VCaP (cell line): ENCODE measurements around the gene SOX9.
"Not testable (repeated sequence)": the region's sequence is repeated elsewhere in the genome, so short reads cannot be mapped to it uniquely, and the experiment has no call there.

ENCODE experiments used
- H3K27ac ChIP-seq: fragments of 450-650 bp; 2 replicates; pipeline ENCODE4 v1.5.1; 2017
- CTCF ChIP-seq: fragments of 450-650 bp; conservative IDR thresholded peaks from 2 replicates; pipeline ENCODE4 v1.5.1; 2017; ENCODE audit warnings: mild to moderate bottlenecking, moderate library complexity

Gene SOX9

GRCh38 chr17:72110942-72111318 is 9.9 kb upstream of the SOX9 start:
- TF ChIP-seq CTCF, result no peak
- no peak overlapping the region for H3K27ac ChIP-seq

GRCh38 chr17:72111336-72111923 is 9.4 kb upstream of the SOX9 start:
- TF ChIP-seq CTCF, result no peak

GRCh38 chr17:72111926-72112325 is 8.9 kb upstream of the SOX9 start:
- H3K27ac ChIP-seq, result not testable (repeated sequence)

More at GRCh38 chr17:72111336-72111923, 9.4 kb upstream of the SOX9 start:
- H3K27ac ChIP-seq, result no peak overlapping the region

GRCh38 chr17:72113751-72114150 is 7.1 kb upstream of the SOX9 start:
- no peak overlapping the region for H3K27ac ChIP-seq
- no peak for TF ChIP-seq CTCF

GRCh38 chr17:72115781-72116525 is 4.9 kb upstream of the SOX9 start:
- no peak overlapping the region for H3K27ac ChIP-seq
- no peak for TF ChIP-seq CTCF

GRCh38 chr17:72116661-72117521 is 3.9 kb upstream of the SOX9 start:
- H3K27ac ChIP-seq, result no peak overlapping the region
- TF ChIP-seq CTCF, result no peak

- no peak for TF ChIP-seq CTCF
- no peak overlapping the region for H3K27ac ChIP-seq
Measured at GRCh38 chr17:72117535-72118334, 3.1 kb upstream of the SOX9 start.
